CD14-positive monocyte (primary cell): ENCODE measurements around the gene SBSN. TPM values are rescaled to one million over a fixed set of nuclear protein-coding genes. Genes with fewer than 3 reads are reported as not detected.

Source experiments
- DNase-seq, 3 donors: peaks; one replicate each; pipeline ENCODE4 v3.0.0-alpha.2; 2011 to 2022
- H2AFZ ChIP-seq: 2 replicates; pipeline ENCODE4 v1.6.0; 2012; ENCODE audit warnings: mild to moderate bottlenecking, low read depth, low read length, inconsistent platforms; ENCODE audit not compliant: insufficient read depth, poor library complexity, severe bottlenecking
- H3K27ac ChIP-seq, 2 donors: 1 replicate in 1 of 2; 2 replicates in 1 of 2; pipeline ENCODE4 v1.5.1; 2012 to 2013; ENCODE audit warnings: low read length in 2 of 2, control low read depth in 1 of 2, inconsistent platforms in 1 of 2, low read depth in 1 of 2, mild to moderate bottlenecking in 1 of 2
- H3K27me3 ChIP-seq, 2 donors: one replicate each; pipeline versions ENCODE4 v1.6.0 to v1.6.1; 2011 to 2013; ENCODE audit warnings: low read length in 2 of 2; ENCODE audit not compliant: control insufficient read depth in 2 of 2, insufficient read depth in 2 of 2
- H3K36me3 ChIP-seq, 2 donors: replicated peaks in 1 of 2; 1 replicate in 1 of 2; 2 replicates in 1 of 2; pipeline versions ENCODE4 v1.5.1 to v1.6.1; 2012 to 2013; ENCODE audit warnings: low read length in 2 of 2, control low read depth in 1 of 2, inconsistent platforms in 1 of 2, mild to moderate bottlenecking in 1 of 2; ENCODE audit not compliant: insufficient read depth in 2 of 2, control insufficient read depth in 1 of 2
- H3K4me1 ChIP-seq, 2 donors: 1 replicate in 1 of 2; 2 replicates in 1 of 2; pipeline versions ENCODE4 v1.5.1 to v1.6.1; 2012 to 2013; ENCODE audit warnings: low read length in 2 of 2, control low read depth in 1 of 2, inconsistent platforms in 1 of 2, mild to moderate bottlenecking in 1 of 2, moderate library complexity in 1 of 2; ENCODE audit not compliant: insufficient read depth in 2 of 2, control insufficient read depth in 1 of 2
- H3K4me2 ChIP-seq: replicated peaks from 2 replicates; pipeline ENCODE3; 2012; ENCODE audit warnings: low read length, moderate library complexity, mild to moderate bottlenecking; ENCODE audit not compliant: poor library complexity, severe bottlenecking; ENCODE audit errors: extremely low read depth
- H3K4me3 ChIP-seq, 3 experiments: fragments of 200-600 bp in 1 of 3; sonication (generic) in 1 of 3; replicated peaks in 1 of 3; 1 replicate in 2 of 3; 2 replicates in 1 of 3; pipeline ENCODE4 v1.5.1; 2011 to 2013; ENCODE audit warnings: low read length in 3 of 3, mild to moderate bottlenecking in 3 of 3, control low read depth in 2 of 3, low read depth in 2 of 3, inconsistent platforms in 1 of 3, moderate library complexity in 1 of 3
- H3K79me2 ChIP-seq: 2 replicates; pipeline ENCODE4 v1.6.0; 2012; ENCODE audit warnings: mild to moderate bottlenecking, control low read depth, inconsistent platforms, low read length, moderate library complexity; ENCODE audit not compliant: insufficient read depth
- H3K9ac ChIP-seq: 2 replicates; pipeline ENCODE4 v1.6.0; 2017; ENCODE audit warnings: low read length, mild to moderate bottlenecking; ENCODE audit not compliant: insufficient read depth, poor library complexity, severe bottlenecking
- H3K9me3 ChIP-seq, 2 donors: replicated peaks in 1 of 2; 1 replicate in 1 of 2; 2 replicates in 1 of 2; pipeline versions ENCODE4 v1.5.1 to v1.6.1; 2012 to 2013; ENCODE audit warnings: low read length in 2 of 2, control low read depth in 1 of 2; ENCODE audit not compliant: control insufficient read depth in 1 of 2, insufficient read depth in 1 of 2
- H4K20me1 ChIP-seq: 2 replicates; pipeline ENCODE4 v1.6.0; 2012; ENCODE audit warnings: mild to moderate bottlenecking, low read length, control low read depth, moderate library complexity; ENCODE audit not compliant: insufficient read depth
- H3K27ac Mint-ChIP-seq, 7 donors: one replicate each; pipeline ENCODE4 v1.8.0; 2020; ENCODE audit warnings: mild to moderate bottlenecking in 7 of 7, mixed read lengths in 7 of 7, moderate library complexity in 6 of 7, inconsistent platforms in 2 of 7
- H3K27me3 Mint-ChIP-seq, 3 donors: one replicate each; pipeline ENCODE4 v1.8.0; 2021 to 2022; ENCODE audit warnings: low read depth in 3 of 3, mild to moderate bottlenecking in 3 of 3, mixed read lengths in 3 of 3, moderate library complexity in 3 of 3, inconsistent platforms in 1 of 3
- H3K36me3 Mint-ChIP-seq, 2 donors: one replicate each; pipeline ENCODE4 v1.8.0; 2020; ENCODE audit warnings: mixed read lengths in 2 of 2, inconsistent platforms in 1 of 2, mild to moderate bottlenecking in 1 of 2
- H3K4me1 Mint-ChIP-seq: one replicate; pipeline ENCODE4 v1.8.0; 2020; ENCODE audit warnings: mild to moderate bottlenecking, mixed read lengths
- H3K4me3 Mint-ChIP-seq, 2 donors: one replicate each; pipeline ENCODE4 v1.8.0; 2020; ENCODE audit warnings: mild to moderate bottlenecking in 2 of 2, mixed read lengths in 2 of 2, moderate library complexity in 1 of 2
- H3K9me3 Mint-ChIP-seq, 7 donors: one replicate each; pipeline ENCODE4 v1.8.0; 2020 to 2022; ENCODE audit warnings: mixed read lengths in 7 of 7, mild to moderate bottlenecking in 6 of 7, moderate library complexity in 6 of 7, inconsistent platforms in 2 of 7
- CTCF ChIP-seq: fragments of 200-600 bp; IDR thresholded peaks from one replicate; pipeline ENCODE4 v1.8.0; 2022; ENCODE audit warnings: antibody characterized with exemption, mild to moderate bottlenecking
- WGBS: methylation state at CpG from one replicate; pipeline ENCODE4 v1.1.5; 2013; ENCODE audit warnings: missing lambda C conversion rate; ENCODE audit not compliant: insufficient coverage; 5-methylcytosine and 5-hydroxymethylcytosine counted together
- intact Hi-C, 2 donors: fragments of 100-400 bp; cut with micrococcal nuclease; formaldehyde crosslinking; loops; one replicate each; pipeline versions ENCODE4 v1.15.0 to v1.15.1; 2023
- polyA plus RNA-seq, 3 donors: library from polyadenylated mRNA; depleted of rRNA in 1 of 3; unstranded in 2 of 3; stranded (reverse) in 1 of 3; fragments of 300-500 nt in 2 of 3; fragments of >200 nt in 1 of 3; fragmentation: Illumina TruSeq in 2 of 3; gene quantifications; 1 replicate in 2 of 3; 2 replicates in 1 of 3; pipeline ENCODE4 v1.2.3, GENCODE V29; 2012 to 2021

Gene SBSN
- polyA plus RNA-seq, 3 donors: not detected

- 90% methylated on average over 4 of the region's 6 CpGs for WGBS
- DNase-seq: no peak
- Mint-ChIP-seq H3K4me3 (no peak overlapping the region), H3K27ac (no peak overlapping the region), H3K9me3 (peaks cover 0 to 13% (median 2%) of the 10 kb centered on the region in 7 donors), H3K27me3 (peaks cover 34 to 51% (median 35%) of the 10 kb centered on the region in 3 donors), H3K36me3 (no peaks in the 10 kb centered on the region), H3K4me1 (peaks cover 10% of the 10 kb centered on the region)
- Histone ChIP-seq H3K27ac (no peak overlapping the region), H4K20me1 (no peaks in the 10 kb centered on the region), H3K79me2 (no peaks in the 10 kb centered on the region), H3K36me3 (no peaks in the 10 kb centered on the region), H3K27me3 (peaks cover 0 to 23% of the 10 kb centered on the region in 2 donors), H3K4me2 (no peak overlapping the region), H2AFZ (no peak overlapping the region), H3K4me1 (peaks cover 11 to 14% of the 10 kb centered on the region in 2 donors), H3K4me3 (no peak overlapping the region), H3K9ac (no peak overlapping the region), H3K9me3 (peaks cover 0 to 5% of the 10 kb centered on the region in 2 donors)
- no peak for TF ChIP-seq CTCF
- intact Hi-C loops: no loop called here
These were observed 33.3 kb upstream of the SBSN start for GRCh38 chr19:35561436-35561835.

GRCh38 chr19:35560677-35561076 is 32.6 kb upstream of the SBSN start:
- Histone ChIP-seq H3K4me3 (no peak overlapping the region), H2AFZ (no peak overlapping the region), H3K79me2 (no peaks in the 10 kb centered on the region), H3K36me3 (no peaks in the 10 kb centered on the region), H3K4me1 (peaks cover 11 to 14% of the 10 kb centered on the region in 2 donors), H3K27me3 (peaks cover 0 to 23% of the 10 kb centered on the region in 2 donors), H3K9ac (no peak overlapping the region), H4K20me1 (no peaks in the 10 kb centered on the region), H3K27ac (no peak overlapping the region), H3K9me3 (peaks cover 0 to 5% of the 10 kb centered on the region in 2 donors), H3K4me2 (no peak overlapping the region)
- peaks cover 36 to 53% (median 37%) of the 10 kb centered on the region in 3 donors for H3K27me3 Mint-ChIP-seq
- H3K27ac Mint-ChIP-seq: peak overlapping the region in 1 of 7 donors; percentile 4
- H3K4me3 Mint-ChIP-seq: no peak overlapping the region
- WGBS: no CpG with 5 or more reads among the region's 6 CpGs
- peaks cover 10% of the 10 kb centered on the region for H3K4me1 Mint-ChIP-seq
- no peak for TF ChIP-seq CTCF
- no peak for DNase-seq
- H3K36me3 Mint-ChIP-seq: no peaks in the 10 kb centered on the region
- peaks cover 0 to 13% (median 2%) of the 10 kb centered on the region in 7 donors for H3K9me3 Mint-ChIP-seq
- intact Hi-C loops: no loop called here
